HG03280 (cell line): ENCODE results near the gene SRPK1.

ENCODE experiments used
- ATAC-seq: cut with Tn5 transposase; IDR thresholded peaks from one replicate; pipeline ENCODE4 v1.9.1; 2021; ENCODE audit warnings: mild to moderate bottlenecking, moderate library complexity; ENCODE audit not compliant: unreplicated experiment

SRPK1 gene

DNA sequence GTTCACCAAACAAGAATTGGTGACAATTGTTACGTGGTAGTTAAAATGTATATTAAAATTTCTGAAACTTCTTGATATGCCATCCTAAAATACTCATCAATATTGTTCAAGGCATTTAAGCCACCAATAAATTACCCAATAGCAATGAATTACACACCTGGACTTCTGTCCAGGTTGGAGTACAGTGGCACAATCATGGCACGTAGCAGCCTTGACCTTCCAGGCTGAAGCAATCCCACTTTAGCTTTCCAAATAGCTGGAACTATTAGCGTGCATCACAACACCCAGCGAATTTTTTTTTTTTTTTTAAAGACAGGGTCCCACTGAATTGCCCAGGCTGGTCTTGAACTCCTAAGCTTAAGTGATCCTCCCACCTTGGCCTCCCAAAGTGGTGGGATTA, 17.2 kb downstream of the SRPK1 start:
- no peak for ATAC-seq

DNA sequence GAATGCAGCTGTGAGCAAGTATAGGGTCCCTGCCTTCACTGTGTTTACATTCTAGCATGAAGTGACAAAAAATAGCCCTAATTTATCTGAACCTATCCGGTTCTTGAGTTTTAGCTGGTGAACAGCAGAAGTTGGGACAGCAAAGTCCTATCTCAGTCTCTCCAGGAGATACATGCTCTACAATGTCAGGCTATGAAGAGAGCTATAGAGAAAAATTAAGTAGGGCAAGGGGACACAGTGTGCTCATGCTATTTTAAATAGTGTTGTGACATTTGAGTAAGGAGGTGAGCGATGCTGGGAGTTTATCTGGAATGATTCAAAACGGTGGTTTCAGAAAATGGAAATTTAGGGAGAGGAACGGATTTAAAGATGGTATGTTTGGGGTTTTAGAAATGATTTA, 20.4 kb downstream of the SRPK1 start:
- no peak for ATAC-seq

DNA sequence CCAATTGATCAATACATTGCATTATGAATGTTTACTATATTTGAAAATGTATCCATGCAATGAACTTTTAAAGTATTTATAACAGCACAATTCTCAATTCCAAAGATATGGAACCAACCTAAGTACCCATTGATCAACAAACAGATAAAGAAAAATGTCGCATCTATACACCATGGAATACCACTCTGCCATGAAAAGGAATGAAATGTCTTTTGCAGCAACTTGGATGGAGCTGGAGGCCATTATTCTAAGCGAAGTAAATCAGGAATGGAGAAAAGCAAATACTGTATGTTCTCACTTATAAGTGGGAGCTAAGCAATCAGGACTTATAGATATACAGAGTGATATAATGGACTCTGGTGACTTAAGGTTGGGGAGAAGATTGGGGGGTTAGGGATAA, 22.9 kb downstream of the SRPK1 start:
- no peak for ATAC-seq

DNA sequence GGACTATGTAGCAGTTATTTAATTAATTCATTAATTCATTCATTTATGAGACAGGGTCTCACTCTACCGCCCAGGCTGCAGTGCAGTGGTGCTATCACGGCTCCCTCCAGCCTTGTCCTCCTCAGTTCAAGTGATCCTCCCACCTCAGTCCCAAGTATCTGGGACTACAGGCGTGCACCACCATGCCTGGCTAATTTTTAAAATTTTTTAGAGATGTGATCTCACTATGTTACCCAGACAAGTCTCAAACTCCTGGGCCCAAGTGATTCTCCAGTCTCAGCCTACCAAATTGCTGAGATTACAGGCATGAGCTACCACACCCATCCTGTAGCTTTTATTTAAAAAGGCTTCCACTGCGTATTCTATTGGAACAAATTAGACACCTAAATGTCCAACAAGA, 23.4 kb downstream of the SRPK1 start:
- ATAC-seq, result no peak

DNA sequence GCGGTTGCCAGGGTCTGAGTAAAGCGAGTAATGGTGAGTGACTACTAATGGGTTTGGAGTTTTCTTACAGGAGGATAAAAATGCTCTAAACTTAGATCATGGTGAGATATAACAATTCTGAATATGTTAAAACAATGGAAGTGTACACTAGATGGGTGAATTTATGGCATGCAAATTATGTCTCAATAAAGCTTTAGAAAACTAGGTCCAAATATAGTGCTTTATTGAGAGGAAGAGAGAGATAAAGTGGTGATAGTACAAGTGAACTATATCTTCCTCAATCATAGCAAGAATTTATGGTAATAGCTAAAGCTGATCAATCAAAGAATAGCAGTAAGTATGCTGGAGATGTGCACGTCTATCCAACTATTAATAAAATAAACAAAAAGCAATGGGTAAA, 23.9 kb downstream of the SRPK1 start:
- ATAC-seq, result no peak

DNA sequence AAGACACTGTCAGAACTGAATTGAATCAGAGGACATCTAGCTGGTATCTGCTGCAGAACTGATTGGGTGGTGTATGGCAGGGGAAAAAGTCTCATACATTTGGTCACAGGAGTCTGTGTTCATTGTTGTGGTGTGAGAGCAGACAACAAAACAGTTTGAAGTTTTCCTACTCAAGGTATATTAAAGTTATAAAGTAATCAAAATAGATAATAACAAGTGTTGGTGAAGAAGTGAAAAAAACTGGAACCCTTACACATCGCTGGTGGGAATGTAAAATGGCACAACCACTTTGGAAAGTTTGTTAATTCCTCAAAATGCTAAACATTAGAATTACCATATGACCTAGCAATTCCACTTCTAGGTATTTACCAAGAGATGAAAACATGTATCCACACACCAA, 24.7 kb downstream of the SRPK1 start:
- ATAC-seq, result no peak

DNA sequence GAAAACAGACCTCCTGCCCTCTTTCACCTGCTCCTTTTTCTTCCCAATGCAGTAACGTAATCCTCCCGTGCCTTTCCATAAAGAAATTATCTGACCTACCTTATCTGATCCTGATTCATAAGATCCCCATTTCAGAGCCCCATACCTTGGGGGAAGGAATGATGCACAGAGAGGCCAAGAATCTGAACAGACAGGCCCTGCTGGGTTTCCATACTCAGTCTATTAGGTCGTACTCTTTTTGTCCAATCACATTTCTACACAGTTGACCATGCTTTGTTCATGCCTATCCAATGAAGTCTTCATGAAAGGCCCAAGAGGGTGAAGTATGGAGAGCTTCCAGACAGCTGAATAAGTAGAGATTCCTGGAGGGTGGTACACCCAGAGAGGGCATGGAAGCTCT, 25.3 kb downstream of the SRPK1 start:
- ATAC-seq, result no peak

DNA sequence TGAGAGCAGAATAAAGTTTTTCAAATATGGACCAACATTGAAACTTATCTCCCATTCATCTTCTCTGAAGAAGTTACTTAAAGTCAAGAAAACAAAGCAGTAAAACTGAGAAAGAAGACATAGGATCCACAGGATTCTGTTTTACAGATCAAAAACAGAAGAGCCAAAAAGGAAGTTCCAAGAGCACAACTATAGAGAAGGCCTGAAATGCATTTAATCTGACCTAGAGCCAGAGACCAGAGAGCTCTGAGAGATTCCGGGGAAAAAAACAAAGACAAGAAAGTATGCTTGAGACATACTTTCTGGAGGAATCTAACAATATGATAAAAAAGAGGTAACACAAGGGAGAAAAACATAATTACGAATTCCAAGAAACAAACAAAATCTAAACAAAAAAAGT, 26.1 kb downstream of the SRPK1 start:
- ATAC-seq, result no peak

DNA sequence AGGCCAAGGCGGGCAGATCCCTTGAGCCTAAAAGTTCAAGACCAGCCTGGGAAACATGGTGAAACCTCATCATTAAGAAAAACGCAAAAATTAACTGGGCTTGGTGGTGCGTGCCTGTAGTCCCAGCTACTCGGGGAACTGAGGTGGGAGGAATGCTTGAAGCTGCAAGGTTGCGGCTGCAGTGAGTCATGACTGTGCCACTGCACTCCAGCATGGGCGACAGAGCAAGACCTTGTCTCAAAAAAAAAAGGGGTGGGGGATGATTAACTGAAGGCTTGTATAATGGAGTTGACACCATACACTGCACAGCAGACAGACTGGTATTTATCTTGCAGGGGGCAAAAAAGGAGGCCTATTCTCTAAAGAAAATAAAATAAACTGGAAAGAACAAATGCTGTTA, 27.7 kb downstream of the SRPK1 start:
- ATAC-seq, result no peak

DNA sequence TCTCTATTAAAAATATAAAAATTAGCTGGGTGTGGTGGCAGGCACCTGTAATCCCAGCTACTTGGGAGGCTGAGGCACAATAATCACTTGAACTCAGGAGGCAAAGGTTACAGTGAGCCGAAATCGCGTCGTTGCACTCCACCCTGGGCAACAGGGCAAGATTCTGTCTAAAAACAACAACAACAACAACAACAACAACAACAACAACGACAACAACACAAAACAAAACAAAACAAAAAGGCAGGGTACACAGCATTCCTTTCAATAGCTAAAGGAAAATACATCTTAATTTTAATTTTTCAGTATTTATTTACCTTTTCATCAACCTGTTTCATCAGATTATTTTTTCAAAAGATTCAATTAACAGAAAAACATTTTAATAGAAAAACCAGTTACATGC, 28.4 kb downstream of the SRPK1 start:
- ATAC-seq, result no peak

DNA sequence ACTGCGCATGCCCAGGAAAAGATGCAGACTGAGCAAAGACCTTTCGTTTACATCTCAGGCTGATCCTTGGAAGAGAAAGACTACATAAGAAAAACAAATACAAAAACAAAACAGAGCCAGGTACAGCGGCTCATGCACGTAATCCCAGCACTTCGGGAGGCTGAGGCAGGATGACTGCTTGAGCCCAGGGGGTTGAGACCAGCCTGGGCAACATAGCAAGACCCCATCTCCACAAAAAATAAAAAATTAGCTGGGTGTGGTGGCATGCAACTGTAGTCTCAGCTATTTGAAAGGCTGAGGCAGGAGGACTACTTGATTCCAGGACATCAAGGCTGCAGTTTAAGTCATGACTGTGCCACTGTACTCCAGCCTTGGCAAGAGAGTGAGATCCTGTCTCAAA, 41.7 kb downstream of the SRPK1 start:
- no peak for ATAC-seq

DNA sequence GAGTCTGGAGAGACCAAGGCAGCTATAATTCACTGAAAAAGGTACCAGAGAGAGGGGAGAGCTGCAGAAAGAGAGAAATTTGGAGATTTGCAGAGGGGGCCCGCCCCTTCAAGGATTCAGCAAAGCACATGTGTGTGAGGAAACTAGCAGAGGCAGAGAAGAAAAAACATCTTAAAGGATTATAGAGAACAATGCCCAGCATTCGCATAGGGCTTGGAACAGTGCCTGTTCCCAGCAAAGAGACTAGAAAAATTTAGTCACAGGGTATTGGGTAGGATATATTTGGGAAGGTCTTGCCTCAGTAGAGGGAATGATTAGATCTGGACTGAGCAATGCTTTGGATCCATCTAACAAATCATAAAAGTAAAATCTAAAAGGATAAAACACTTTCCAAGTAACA, 44.0 kb downstream of the SRPK1 start:
- ATAC-seq, result no peak

DNA sequence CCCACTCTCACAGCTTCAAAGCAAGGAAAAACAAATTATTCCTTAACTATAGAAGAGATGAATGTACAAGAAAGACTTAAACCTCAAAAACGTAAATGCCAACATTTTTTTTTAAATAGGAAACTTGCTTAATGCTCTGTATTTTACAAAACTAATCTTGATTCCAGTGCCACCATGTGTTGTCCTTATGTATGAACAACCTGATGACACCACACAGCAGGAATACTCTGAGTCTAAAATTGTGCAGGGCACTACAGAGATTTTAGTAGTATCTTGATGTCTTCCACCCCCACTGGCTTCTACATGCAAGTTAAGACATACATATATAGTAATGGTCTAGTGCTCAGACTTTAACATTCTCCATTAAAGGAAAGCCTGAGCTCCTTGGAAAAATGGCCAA, 46.2 kb downstream of the SRPK1 start:
- no peak for ATAC-seq

DNA sequence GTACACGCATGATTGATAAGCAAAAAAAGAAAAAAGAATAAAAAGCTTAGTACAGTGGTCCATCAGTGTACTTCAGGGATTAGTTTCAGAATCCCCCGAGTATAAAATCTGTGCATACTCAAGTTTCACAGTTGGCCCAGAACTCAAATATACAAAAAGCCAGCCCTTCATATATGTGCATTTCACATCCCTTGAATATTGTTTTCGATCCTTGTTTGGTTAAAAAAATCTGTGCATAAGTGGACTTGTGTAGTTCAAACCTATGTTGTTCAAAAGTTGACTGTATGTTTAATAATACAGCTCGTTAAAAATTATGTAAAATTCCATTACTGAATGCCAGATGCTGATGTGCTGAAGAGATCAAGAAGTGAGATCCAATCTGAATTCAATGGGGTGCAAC, 61.5 kb downstream of the SRPK1 start:
- ATAC-seq, result no peak

DNA sequence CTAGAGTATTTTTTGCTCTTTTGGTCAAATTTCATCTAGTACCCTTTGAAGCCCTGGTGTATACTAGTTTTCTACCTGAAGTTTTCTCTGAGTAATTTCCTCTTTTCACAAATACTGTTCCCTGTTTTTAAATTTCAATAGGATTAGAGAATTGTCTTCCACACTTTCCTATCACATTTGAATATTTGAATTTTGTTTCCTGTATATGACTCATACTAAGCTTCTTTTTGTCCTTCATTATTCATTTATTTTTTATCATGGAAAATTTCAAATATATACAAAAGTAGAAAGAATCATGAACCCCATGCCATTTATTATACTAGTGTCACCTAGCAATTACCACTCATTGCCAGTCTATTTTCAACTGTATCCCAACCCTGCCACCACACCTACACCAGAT, 63.0 kb downstream of the SRPK1 start:
- ATAC-seq, result no peak

DNA sequence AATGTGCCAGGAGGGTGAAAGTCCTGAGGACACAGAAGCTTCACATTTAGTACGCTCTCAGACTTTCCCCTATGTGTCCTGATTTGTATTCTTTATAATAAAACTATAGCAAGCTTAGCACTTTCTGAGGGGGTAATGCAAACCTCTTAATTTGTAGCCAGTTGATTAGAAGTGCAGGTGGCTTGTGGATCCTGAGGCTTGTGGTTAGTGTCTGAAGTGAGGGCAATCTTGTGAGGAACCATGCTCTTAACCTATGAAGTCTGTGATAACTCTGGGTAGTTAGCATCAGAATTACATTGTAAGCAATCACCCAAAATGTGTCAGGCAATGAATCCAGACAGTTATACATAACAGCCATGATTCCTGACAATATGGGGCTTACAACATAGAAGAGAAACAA, 64.6 kb downstream of the SRPK1 start:
- ATAC-seq, result no peak

DNA sequence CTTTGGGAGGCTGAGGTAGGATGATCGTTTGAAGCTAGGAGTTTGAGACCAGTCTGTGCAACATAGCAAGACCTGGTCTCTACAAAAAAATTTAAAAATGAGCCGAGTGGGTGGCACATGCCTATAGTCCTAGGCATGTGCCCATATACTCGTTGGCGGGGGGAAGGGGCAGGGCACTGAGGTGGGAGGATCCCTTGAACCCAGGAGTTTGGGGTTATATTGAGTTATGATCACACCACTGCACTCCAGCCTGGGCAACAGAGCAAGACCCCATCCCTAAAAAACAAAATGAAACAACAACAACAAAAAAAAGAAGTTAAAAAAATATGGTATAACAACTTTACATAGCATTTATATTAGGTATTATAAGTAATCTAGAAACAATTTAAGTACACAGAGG, 67.9 kb downstream of the SRPK1 start:
- no peak for ATAC-seq

DNA sequence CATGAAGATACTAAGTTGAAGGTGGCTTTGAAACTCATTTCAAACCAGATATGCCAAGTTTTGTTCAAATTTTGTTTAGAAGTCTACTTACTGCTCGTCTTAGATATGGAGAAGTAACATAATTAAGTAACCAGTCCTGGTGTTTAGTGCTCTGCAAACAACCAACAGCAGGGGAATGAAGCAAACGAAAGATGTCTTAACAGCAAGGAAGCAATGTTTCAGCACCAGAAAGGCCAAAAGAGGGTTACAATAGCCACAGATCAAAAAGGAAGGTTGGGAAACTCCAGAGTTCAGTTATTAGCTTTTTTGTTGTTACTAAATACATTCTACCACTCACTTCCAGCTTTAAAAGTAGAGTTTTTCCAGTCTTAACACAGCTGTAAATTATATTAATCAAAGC, 70.7 kb downstream of the SRPK1 start:
- no peak for ATAC-seq

DNA sequence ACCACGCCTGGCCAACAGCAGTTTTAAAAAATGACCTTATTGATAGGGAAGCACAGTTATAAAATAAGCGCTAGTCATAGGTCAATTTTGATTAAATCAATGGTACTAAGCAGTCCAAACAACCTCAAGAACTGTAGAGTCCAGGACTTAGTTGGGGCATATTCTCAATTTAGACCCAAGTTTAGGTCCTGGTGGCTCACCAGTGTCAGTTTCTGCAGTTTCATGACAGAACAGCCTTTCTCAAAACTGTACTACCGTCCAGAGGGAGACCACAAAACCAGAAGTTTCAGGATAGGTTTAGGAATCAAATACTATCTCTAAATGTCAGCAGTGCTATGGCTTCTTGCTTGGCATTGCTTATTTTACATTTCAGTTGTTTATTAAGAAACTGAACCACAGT, 76.6 kb downstream of the SRPK1 start:
- no peak for ATAC-seq

DNA sequence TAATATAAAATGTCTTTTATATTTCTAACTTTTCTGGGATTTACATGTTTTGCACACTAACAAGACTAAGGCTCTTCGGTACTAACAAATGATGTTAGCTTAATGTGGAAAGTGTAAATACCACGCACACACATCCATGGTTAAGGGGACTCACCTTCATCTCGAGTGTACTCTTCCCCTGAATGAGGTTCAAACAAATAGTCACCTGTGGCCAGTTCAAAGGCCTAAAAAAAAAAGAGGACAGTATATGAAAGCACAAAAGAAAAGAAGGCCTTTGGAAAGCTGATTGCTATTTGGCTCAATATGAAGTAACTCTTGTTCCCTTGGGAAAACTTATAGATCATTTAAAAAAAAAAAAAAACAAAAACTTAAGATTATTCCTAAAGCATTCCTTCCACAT, 78.5 kb downstream of the SRPK1 start:
- no peak for ATAC-seq

DNA sequence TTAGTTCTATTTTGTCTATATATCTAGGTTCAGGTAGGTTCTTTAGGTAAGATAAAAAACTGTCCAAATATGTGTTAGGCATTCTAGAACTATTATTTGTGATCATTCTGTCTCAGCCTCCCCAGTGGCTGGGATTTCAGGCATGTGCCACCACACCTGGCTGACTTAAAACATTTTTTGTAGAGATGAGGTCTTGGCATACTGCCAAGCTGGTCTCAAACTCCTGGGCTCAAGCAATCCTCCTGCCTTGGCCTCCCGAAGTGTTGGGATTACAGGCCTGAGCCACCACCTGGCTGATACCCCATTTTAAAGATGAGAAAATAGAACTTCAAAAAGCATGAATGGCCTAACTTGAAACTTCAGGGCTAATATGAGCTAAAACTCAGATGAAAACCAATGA, 81.9 kb downstream of the SRPK1 start:
- no peak for ATAC-seq

DNA sequence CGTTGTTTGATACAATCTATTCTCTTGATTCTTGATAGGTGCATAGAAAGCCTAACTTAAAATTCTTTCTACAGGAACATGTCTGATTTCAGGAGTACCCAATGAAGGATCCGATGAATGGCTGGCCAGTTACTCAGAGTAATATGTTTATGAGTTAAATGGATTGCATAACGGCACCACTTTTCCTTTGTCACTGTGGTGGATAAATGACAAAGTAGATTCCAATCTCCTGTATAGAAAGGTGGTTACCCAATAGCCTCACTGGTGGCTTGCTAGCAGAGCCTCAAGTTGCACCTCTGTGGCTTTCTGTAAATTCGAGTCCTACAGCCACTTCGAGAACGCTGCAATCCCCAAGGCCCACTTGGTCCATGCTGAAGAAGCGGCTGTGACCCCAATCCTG, 87.4 kb downstream of the SRPK1 start:
- no peak for ATAC-seq

DNA sequence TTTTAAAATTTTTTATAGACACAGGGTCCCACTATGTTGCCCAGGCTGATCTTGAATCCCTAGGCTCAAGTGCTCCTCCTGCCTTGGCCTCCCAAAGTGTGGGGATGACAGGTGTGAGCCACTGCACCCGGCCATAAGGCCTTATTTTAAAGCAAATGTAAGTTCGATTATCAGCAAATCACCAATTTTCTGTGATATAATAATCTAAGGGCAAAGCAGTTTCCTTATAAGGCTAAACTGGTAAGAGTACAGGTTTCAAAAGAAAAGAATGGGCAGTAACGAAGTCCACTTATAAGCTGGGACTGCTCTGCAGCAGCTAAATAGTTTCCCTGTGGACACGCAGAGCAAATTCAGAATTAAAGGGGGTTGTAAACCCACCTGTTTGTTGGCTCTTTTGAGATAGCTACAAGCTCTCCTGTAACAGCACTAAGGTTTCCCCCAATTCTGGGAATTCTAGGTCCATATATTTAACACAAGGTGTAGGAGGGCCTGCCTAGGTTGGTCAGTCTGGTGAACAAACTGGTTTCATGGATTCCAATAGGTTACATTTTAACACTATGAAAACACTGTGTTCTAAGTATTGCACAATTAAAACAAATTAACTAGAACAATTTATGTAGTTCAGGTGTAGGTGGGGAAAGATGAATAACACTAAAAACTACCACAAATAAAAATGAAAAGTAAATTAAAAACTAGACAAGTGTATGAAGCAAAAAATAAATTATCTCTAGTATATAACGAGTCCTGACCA, 89.5 kb downstream of the SRPK1 start:
- no peak for ATAC-seq
